Neural crest cell (in vitro differentiated cells): ENCODE measurements around the gene CD101. TPM values are rescaled to one million over a fixed set of nuclear protein-coding genes. Genes with fewer than 3 reads are reported as not detected.

Experiments used
- DNase-seq: peaks from one replicate; pipeline ENCODE4 v3.0.0; 2021; ENCODE audit warnings: low read depth, mixed read lengths, low spot score
- H3K27ac Mint-ChIP-seq: one replicate; pipeline ENCODE4 v1.8.0; 2021; ENCODE audit warnings: mild to moderate bottlenecking, mixed read lengths; ENCODE audit not compliant: unreplicated experiment
- H3K27me3 Mint-ChIP-seq: 2 replicates; pipeline ENCODE4 v1.8.0; 2021; ENCODE audit warnings: low read depth, mild to moderate bottlenecking, mixed read lengths
- H3K36me3 Mint-ChIP-seq: 2 replicates; pipeline ENCODE4 v1.8.0; 2021; ENCODE audit warnings: low read depth, mild to moderate bottlenecking, mixed read lengths
- H3K4me1 Mint-ChIP-seq: 2 replicates; pipeline ENCODE4 v1.8.0; 2021; ENCODE audit warnings: mixed read lengths
- H3K4me3 Mint-ChIP-seq: one replicate; pipeline ENCODE4 v1.8.0; 2021; ENCODE audit warnings: mild to moderate bottlenecking, mixed read lengths
- H3K9me3 Mint-ChIP-seq: 2 replicates; pipeline ENCODE4 v1.8.0; 2021; ENCODE audit warnings: mixed read lengths
- total RNA-seq: library from RNA; stranded (reverse); gene quantifications from 2 replicates; pipeline ENCODE4 v1.2.1, GENCODE V29; 2021
- TF ChIP-seq, protein P1 (sequence below): fragments of 200-600 bp; sonication (generic); conservative IDR thresholded peaks from 2 replicates; pipeline ENCODE4 v1.5.0; 2021; ENCODE audit warnings: antibody characterized with exemption, mild to moderate bottlenecking

Gene CD101
- total RNA-seq, 1 donor from 2014 or later = 3.7 TPM

DNA sequence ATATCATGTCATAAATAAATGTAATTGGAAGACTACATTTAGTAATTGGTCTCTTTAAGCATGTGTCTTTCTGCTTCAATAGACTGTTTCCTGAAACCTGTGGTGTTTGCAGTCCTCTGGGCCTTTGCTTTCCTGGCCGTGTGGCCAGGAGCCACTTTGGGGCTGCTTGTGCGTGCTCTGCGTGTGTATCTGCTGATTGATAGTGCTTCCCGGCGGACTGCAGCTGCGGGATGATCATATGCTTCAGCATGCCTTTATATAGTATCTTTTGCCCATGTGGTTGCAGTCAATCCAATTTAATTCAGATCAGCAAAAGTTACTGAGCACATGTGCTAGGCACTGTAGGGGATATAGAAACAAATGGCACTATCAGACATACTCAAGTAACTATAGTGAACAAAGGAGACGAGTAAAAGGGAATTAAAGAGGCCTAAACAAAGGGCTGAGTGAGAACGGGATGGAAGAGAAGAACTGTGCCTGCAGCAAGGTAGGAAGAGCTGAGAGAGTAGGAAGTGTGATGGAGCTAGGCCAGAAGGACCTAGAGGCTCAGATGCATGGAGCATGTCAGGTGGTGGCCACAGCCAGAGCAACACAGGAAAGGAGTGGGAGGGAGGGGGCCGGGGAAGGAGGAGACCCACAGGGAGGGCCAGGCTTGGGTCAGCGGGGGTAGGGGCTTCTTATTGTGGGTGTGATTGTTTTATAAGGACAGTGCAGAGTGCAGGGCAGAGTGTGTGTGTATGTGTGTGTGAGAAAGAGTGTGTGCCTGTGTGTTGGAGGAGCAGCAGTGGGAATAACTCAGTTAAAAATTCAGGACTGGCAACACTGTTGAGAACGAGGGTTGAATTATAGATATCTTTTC, 31.4 kb downstream of the CD101 start:
- H3K27ac Mint-ChIP-seq = peak overlapping the region; percentile 17
- H3K9me3 Mint-ChIP-seq = no peaks in the 10 kb centered on the region
- peaks cover 32% of the 10 kb centered on the region for H3K4me1 Mint-ChIP-seq
- TF ChIP-seq, protein P1, sequence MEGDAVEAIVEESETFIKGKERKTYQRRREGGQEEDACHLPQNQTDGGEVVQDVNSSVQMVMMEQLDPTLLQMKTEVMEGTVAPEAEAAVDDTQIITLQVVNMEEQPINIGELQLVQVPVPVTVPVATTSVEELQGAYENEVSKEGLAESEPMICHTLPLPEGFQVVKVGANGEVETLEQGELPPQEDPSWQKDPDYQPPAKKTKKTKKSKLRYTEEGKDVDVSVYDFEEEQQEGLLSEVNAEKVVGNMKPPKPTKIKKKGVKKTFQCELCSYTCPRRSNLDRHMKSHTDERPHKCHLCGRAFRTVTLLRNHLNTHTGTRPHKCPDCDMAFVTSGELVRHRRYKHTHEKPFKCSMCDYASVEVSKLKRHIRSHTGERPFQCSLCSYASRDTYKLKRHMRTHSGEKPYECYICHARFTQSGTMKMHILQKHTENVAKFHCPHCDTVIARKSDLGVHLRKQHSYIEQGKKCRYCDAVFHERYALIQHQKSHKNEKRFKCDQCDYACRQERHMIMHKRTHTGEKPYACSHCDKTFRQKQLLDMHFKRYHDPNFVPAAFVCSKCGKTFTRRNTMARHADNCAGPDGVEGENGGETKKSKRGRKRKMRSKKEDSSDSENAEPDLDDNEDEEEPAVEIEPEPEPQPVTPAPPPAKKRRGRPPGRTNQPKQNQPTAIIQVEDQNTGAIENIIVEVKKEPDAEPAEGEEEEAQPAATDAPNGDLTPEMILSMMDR = no peak
- DNase-seq = no peak
- no peaks in the 10 kb centered on the region for H3K36me3 Mint-ChIP-seq
- H3K4me3 Mint-ChIP-seq = no peak overlapping the region
- no peaks in the 10 kb centered on the region for H3K27me3 Mint-ChIP-seq

DNA sequence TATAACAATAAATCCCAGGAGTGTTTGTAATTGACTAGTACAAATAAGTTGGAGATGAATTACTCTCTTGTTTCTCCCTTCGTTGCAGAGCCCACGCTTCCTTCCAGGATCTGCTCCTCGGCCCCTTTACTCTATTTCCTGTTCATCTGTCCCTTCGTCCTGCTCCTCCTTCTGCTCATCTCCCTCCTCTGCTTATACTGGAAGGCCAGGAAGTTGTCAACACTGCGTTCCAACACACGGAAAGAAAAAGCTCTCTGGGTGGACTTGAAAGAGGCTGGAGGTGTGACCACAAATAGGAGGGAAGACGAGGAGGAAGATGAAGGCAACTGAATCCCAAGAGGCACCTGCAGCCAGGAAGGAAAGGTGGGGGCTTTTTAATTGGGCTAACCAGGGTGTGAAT, 32.2 kb downstream of the CD101 start:
- no peak for DNase-seq
- Mint-ChIP-seq H3K9me3 (no peaks in the 10 kb centered on the region), H3K4me3 (no peak overlapping the region), H3K4me1 (peaks cover 32% of the 10 kb centered on the region), H3K27me3 (no peaks in the 10 kb centered on the region), H3K27ac (peak overlapping the region; percentile 40), H3K36me3 (peaks cover under 1% of the 10 kb centered on the region)
- TF ChIP-seq, protein P1 = no peak

DNA sequence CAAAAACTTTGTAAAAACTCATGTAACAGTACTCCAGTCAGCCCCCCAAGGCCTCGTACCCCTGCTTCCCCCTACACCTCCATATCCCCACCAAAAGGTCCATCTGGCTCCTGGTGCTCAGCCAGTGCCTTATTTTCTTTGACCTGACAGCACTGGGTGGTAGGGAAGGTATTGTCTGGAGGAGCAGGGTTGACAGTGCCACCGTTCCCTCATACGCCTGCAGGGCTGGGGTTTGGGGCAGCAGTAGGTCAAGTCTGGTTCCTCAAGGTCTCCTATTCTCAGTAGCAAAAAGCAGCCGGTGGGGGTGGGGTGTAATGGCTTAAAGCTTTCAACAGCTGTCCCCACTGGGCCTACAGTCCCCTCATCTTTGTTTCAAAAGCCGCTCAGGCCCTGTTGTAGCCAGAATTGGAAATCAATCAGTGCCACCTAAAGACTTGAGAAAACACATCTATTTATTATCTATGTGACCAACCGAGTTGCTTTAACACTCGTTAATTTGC, 33.3 kb downstream of the CD101 start:
- TF ChIP-seq, protein P1 = no peak
- DNase-seq = no peak
- Mint-ChIP-seq H3K36me3 (peaks cover 4% of the 10 kb centered on the region), H3K27me3 (no peaks in the 10 kb centered on the region), H3K4me3 (no peak overlapping the region), H3K4me1 (peaks cover 32% of the 10 kb centered on the region), H3K9me3 (no peaks in the 10 kb centered on the region), H3K27ac (no peak overlapping the region)

DNA sequence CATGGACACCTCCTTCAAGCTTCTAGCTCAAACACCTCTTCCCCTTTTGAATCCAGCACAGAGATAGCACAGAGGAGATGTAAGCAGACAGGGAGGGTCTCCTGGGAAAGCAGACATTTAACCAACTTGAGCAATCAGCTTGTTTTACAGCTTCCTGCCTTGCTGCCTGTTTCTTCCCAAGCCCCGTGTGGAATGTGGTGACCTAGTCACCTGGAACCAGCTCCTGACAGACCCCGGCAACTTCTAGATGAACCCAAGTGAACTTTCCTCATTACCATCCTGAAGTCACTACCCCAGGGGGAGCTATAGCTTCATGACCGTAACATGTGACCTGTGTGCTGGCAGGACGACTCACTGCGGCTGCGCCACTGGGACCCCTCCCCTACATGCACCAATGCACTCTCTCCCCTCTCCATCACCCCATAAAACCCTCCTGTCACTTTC, 34.5 kb downstream of the CD101 start:
- DNase-seq = no peak
- TF ChIP-seq, protein P1 = no peak

DNA sequence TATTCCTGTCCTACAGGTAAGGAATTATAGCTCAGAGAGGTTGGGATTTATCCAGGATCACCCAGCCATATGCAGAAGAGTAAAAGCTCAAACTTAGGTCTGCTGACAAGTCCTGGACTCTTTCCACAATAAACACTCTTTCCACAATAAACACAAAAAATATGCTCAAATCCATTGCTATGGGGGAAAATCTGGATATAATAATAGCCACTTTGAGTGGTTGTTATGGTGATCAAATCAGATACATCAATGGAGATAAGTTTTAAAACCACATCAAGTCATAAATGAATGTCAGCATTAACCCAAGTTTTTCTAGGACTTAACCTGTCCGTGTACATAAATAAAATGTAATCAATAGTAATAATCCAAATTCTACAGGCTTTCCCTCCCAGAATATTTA, 36.2 kb downstream of the CD101 start:
- TF ChIP-seq, protein P1 = no peak
- no peak for DNase-seq
- Mint-ChIP-seq H3K36me3 (peaks cover 4% of the 10 kb centered on the region), H3K4me1 (peaks cover 22% of the 10 kb centered on the region), H3K4me3 (no peak overlapping the region), H3K9me3 (peaks cover 3% of the 10 kb centered on the region), H3K27ac (no peak overlapping the region), H3K27me3 (no peaks in the 10 kb centered on the region)

More for the DNA sequence above, 34.5 kb downstream of the CD101 start:
- Mint-ChIP-seq H3K36me3 (peaks cover 4% of the 10 kb centered on the region), H3K4me3 (no peak overlapping the region), H3K9me3 (no peaks in the 10 kb centered on the region), H3K27me3 (no peaks in the 10 kb centered on the region), H3K27ac (no peak overlapping the region), H3K4me1 (peaks cover 32% of the 10 kb centered on the region)
